ENCODE data around the gene TRIM47.

The TRIM47 gene

GRCh38 chr17:75895370-75896155 lies 17.2 kb upstream of the TRIM47 start:
- peak; percentile 54 for TF ChIP-seq CTCF (conservative IDR thresholded peaks at IDR 0.05; ENCODE audit: low read length)

GRCh38 chr17:75894049-75894733 lies 15.8 kb upstream of the TRIM47 start:
- TF ChIP-seq CTCF (conservative IDR thresholded peaks at IDR 0.05; ENCODE audit: low read length) = no peak
- H3K4me3 ChIP-seq (ENCODE audit: low read length) = no peak overlapping the region; the same call in 1 of the 2 replicates
- DNase-seq (ENCODE audit: low read depth) = no peak

More at GRCh38 chr17:75895370-75896155, 17.2 kb upstream of the TRIM47 start:
- peak overlapping the region; percentile 69 for H3K4me3 ChIP-seq (ENCODE audit: low read length)
- peak; percentile 29 for DNase-seq (ENCODE audit: low read depth)

- DNase-seq (ENCODE audit: low read depth) = no peak
- no peak for TF ChIP-seq CTCF (conservative IDR thresholded peaks at IDR 0.05; ENCODE audit: low read length)
- no peak overlapping the region for H3K4me3 ChIP-seq (ENCODE audit: low read length)
Observed at GRCh38 chr17:75893305-75894048, 15.1 kb upstream of the TRIM47 start.

- H3K4me3 ChIP-seq (ENCODE audit: low read length) = no peak overlapping the region
- no peak for DNase-seq (ENCODE audit: low read depth)
- no peak for TF ChIP-seq CTCF (conservative IDR thresholded peaks at IDR 0.05; ENCODE audit: low read length)
Observed at GRCh38 chr17:75892556-75893224, 14.3 kb upstream of the TRIM47 start.

- no peak for TF ChIP-seq CTCF (conservative IDR thresholded peaks at IDR 0.05; ENCODE audit: low read length)
- no peak for DNase-seq (ENCODE audit: low read depth)
- no peak overlapping the region for H3K4me3 ChIP-seq (ENCODE audit: low read length)
Observed at GRCh38 chr17:75891605-75892555, 13.5 kb upstream of the TRIM47 start.

Data from AG10803 (cell line).